Measurements from ENCODE around the gene CEP72.
"Not testable (repeated sequence)": the region's sequence is repeated elsewhere in the genome, so short reads cannot be mapped to it uniquely, and the experiment has no call there.

The CEP72 gene

DNA sequence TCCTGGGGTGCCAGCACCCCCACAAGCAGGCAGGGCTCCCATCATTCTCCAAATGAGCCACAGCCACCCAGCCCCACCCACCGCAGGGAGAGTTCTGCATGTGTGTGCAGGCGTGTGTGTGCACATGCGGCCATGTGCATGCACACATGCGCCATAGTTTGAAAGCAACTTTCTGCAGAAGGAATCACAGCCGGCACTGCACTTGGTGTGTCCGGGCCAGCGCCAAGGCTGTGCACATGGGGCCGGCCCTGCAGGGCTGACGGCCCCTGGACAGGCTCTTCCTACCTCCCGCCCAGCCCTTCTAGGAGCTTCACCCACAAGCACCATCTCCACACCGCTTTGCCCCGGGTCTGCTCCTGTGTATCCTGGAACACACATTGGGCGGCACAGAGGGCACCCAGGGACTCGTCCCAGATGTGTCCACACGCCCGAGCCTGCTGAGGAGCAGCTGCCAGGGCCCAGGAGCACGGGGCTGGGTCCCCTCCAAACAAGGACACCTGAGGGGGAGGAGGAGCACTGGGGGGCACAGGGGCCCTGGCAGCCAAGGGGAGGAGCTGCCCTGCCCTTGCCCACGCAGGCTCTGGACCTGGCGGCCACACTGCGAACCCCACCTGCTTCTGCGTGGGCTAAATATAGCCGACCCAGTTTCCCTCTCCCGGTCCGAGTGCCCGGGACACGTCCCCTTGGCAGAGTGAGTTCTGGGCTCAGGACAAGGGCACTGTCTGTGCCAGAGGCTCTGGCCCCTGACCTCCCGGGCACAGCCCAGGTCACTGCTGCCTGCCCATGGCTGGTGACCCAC lies 61.9 kb downstream of the CEP72 start:
- no peak for DNase-seq

DNA sequence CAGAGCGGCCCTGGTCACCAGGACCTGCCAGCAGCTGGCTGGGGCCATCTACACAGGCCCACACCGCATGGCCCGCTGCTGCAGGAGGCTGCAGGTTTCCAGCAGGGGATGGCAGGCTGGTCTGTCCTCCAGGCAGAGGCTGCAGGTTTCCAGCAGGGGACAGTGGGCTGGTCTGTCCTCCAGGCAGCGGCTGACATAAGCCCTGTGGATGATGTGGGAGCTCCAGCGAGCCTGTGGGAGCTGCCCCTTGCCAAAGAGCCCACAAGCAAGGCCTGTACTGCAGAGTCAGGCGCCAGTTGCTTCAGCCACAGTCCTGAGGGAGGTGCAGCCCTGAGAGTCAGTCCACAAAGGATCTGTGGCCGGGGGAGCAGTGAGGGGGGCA lies 62.5 kb downstream of the CEP72 start:
- DNase-seq: no peak

DNA sequence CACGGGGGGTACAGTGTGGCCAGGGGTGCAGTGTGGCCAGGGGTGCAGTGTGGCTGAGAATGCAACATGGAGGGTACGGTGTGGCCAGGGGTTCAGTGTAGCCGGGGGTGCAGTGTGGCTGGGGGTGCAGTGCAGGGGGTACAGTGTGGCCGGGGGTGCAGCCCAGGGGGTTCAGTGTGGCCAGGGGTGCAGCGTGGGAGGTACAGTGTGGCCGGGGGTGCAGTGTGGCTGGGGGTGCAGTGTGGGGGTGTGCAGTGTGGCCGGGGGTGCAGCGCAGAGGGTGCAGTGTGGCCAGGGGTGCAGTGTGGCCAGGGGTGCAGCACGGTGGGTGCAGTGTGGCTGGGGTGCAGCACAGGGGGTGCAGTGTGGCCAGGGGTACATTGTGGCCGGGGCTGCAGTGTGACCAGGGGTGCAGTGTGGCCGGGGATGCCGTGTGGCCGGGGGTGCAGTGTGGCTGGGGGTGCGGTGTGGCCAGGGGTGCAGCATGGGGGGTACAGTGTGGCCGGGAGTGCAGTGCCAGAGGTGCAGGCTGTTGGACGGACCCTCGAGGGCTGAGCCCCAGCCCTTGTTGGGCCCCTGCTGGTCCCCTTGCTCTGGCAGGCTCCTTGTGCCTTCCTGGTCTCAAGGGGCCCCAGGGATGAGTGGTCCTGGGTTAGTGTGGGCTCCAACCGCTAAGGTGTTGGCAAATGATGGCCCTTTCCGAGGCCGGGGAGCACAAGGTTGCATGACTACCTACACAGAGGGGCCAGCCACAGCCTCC lies 63.2 kb downstream of the CEP72 start:
- no peak for DNase-seq

DNA sequence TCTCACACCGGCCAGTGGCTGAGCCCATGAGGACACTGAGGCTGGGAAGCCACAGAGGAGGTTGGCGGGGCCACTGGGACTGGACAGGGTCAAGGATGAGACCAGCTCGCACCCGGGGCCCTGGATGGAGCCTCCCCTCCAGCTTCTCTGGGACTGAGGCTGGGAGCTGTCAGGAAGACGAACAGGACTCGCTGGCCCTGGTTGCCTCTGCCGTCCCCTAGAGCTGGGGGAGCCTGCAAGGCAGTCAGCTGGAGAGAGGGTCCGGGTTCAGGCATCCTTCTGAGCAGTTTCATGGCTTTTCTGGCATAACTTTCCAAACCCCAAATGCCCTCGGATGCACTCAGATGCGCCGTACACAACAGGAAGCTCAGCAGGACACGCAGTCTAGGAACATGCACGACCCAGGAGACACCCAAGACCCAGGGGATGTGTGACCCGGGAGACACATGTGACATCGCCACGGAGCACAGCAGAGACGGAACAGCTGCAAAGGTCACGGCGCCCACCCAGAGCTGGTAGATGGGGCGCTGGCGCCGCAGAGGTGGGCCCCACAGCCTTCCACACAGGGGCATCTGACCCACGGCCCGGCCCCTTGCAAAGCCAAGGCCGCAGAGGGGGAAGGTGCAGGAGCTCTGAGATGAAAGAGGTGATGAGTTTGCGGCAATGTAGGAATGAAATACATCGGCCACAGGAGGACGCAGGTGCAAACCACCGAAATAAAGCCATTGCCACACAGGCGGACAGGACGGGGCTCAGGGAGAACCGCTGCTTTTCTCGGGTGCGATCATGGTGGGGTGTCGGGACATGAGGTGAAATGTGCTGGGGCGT lies 63.9 kb downstream of the CEP72 start:
- no peak for DNase-seq

DNA sequence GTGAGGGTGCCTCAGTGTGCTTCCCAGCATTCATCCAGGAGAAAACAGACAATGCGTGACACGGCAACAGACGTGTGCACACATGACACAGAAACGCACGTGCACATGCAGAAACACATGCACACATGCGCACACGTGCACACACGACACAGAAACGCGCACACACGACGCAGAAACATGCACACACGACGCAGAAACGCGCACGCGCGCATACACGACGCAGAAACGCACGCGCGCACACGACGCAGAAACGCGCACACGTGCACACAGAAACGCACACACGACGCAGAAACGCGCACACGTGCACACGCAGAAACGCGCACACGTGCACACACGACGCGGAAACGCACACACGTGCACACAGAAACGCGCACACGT lies 64.5 kb downstream of the CEP72 start:
- no peak for DNase-seq

DNA sequence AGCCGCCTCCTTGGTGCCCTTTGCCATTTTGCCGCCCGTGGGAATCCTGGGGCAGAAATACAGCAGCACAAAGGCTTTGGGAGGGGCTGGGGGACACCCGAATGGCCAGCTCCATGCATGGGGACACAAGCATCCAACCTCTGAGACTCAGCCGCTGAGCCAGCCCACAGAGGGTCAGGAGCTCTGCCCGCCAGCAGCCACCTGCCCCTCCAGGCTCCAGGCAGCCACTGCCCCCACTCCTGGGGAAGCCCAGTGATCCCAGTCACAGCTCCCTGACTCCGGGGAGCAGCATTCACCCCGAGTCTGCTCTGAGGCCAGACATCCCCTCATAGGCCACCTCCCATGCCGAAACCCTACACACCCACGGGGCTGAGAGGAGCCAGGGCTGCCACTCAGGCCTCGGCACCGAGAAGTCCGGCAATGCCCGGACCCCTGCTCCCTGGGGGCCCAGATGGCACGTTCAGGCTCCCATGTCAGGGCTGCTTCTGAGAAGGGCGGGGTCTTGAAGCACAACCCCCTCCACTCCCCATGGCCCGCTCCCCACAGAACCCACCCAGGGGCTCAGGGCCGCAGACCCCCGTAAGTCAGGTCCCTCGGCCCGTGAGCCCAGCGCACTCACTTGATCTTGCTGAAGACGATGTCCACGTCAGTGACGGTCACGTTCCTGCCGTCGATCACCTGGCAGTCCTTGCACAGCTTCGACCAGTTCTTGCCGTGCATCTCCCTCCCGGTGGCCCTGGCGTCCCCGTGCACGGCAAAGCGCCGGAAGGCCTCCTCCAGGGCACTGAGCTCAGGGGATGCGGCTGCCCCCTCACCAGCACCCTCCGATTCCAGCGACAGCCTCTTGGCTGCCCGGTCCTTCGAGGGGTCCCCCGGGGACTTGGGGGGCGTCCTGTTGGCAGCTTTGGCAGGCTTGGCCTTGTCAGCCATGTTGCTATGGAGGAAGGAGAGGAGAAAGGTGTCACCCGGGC lies 65.3 kb downstream of the CEP72 start:
- DNase-seq: no peak

DNA sequence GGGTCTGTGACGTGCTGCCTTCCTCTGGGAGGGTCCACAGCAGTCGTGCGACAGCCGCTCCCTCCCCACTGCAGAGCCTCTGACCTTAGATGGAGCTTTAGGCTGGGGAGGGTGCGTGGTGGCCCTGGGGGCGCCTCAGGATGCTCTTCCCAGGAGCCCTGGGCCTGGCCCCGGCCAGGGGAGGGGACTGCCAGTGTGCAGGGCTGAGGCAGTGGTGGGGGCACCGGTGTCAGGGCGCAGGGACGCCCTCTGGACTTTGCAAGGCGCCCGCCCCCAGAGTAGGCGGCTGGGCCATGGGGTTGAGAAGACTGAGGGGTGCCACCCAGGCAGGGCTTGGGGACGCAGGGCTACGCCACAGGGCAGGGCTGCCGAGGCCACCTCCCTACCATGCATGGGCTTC lies 66.4 kb downstream of the CEP72 start:
- DNase-seq: not testable (repeated sequence)

DNA sequence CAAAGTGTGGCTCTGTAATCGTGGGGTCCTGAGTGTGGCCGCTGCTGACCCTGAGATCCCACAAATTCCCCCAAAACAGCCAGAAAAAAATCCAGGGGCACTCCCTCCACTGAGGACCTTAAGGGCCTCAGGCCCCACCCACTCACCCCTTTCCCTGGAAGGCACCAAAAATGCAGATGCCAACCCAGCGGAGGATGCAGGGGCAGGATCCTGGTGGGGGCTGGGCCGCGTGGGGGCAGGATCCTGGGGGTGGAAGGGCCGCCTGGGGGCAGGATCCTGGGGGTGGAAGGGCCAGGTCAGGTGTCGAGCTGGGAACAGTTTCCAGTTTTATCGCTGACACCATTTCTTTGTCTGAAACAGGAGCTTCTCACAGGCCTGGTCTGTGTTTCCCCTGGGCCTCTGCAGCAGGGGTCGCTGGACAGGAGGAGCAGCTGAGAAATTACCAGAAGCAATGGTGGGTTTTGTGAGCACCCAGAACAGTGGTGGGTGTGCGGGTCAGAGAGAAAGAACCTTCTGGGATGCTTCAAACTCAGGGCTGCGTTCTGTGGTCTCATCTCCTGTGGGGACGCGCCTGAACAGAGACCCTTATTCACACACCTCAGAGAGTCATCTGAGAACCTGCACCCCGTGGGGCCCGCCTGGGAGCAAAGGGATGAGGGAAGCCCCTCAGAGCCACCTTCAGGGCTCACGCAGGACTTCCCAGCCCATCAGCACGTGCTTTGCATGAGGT lies 67.2 kb downstream of the CEP72 start:
- not testable (repeated sequence) for DNase-seq

DNA sequence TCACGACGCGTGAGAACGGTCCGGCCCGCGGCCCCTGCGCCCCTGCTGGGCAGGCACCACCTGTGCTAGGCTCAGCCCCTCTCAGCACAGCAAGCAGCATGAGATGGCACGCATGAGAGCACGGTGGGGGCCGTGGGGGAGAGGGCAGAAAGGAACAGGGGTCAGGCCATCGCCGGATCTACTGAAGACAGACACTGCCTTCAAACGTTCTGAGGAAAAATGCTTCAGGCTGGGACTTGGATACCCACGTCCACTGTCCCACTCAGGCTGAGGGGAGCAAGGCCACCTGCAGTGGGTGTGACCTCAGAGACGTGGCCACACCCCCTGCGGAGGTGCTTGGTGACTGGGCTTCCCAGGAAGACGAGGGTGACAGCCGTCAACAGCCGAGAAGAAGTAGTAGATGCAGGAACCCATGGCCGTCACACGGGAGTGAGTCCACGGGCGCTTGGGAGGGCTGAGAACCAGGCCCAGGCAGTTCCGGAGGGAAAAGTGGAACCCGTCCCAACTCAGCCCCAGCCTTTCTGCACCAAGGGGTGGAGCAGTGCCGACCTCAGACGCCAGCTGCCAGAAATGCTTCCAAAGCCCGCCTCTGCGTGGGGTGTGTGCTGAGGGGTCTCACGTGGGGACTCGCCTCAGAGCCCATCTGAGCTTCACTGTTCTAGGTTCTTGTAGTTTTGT lies 68.1 kb downstream of the CEP72 start:
- not testable (repeated sequence) for DNase-seq

DNA sequence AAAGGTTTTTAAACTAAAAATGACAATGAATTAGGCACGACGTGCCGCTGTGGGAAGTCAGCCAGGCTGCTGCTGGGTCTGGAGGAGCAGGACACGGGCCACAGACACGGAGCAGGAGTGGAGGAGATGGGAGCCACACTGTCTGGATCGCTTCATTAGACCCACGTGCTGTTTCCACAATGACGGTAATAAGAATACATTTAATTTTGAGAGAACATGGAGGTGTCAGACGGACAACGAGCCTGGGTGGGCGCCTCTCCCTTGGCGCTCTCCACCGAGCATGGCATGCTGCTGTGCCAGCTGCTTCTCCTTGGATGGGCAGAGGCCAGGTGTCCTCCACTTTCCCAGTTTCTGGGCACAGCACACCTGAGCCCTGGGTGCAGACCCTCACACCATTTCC lies 68.7 kb downstream of the CEP72 start:
- not testable (repeated sequence) for DNase-seq

DNA sequence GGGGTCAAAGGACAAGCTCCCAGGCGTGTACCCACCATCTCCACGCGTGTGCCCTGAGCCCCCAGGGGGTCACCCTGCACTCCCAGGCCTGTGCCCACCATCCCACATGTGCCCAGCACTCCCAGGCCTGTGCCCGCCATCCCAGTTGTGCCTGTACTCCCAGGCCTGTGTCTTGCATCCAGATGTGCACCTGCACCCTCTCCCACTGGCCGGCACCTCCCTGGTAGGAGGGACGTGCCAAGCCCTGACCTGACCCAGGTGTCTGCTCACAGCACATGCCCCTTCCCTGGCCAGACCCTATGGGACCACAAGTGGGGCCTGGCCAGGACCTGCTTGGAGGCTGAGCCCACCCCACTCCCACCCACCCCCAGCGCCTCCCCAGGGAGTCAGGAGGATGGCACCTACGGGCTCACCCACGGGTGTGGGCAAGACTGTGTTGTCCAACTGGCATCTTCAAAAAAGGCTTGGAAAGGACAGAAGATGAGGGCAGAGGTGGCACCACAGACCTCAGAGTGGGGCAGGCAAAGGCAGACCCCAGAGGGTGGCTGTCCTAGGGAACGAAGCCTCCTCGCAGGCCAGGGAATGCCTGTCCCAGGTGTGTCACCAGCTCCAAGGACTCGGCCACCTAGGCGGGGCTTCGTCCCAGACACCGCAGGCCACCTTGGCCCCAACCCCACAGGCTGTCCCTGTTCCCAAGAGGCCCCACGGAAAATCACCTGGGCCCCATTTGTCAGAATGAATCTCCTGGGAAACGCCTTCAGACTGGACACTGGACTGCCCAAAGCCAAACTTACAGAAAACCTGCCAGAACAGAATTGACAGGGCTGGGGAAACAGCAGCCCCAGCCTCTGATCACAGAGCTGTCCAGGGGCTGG lies 69.4 kb downstream of the CEP72 start:
- not testable (repeated sequence) for DNase-seq

DNA sequence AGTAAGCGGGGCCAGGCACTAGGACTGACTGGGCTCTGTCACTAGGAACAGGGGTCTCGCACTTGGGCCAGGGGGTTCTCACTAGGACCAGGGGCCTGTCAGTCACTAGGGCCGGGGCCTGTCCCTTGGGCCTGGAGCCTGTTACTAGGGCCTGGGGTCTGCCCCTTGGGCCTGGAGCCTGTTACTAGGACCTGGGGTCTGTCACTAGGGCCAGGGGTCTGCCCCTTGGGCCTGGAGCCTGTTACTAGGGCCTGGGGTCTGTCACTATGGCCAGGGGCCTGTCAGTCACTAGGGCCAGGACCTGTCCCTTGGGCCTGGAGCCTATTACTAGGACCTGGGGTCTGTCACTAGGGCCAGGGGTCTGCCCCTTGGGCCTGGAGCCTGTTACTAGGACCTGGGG lies 70.1 kb downstream of the CEP72 start:
- not testable (repeated sequence) for DNase-seq

DNA sequence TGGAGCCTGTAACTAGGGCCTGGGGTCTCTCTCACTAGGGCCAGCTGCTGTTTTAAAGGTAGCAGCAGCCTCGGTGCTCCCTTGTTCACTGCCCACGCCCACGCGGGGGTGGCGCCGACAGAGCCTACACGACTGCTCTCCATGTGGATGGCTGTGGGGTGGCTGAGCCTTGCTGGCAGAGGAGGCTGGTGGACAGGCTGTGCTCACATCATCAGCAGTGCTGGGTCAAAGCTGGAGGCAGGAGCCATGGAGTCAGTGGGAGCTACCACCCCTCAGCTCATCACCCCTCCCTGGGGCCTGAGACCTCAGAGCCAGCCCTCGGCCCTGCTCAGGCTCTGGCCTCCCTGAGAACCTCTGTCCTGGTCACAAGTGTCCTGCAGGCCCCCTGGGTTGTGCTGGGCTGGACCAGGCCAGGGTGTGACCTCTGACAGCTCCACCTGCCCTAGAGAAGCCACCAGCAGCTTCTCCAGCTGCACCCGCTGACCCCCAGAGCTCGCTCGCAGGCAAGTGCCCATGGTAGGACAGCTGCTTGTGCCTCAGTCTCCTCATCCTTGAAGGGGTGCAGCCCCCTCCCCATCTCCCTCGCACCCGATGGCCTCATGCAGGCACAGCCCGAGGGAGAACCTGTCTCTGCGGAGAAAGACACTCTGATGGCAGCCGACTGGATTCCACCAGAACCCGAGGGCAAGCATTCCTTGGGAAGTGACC lies 70.7 kb downstream of the CEP72 start:
- not testable (repeated sequence) for DNase-seq

DNA sequence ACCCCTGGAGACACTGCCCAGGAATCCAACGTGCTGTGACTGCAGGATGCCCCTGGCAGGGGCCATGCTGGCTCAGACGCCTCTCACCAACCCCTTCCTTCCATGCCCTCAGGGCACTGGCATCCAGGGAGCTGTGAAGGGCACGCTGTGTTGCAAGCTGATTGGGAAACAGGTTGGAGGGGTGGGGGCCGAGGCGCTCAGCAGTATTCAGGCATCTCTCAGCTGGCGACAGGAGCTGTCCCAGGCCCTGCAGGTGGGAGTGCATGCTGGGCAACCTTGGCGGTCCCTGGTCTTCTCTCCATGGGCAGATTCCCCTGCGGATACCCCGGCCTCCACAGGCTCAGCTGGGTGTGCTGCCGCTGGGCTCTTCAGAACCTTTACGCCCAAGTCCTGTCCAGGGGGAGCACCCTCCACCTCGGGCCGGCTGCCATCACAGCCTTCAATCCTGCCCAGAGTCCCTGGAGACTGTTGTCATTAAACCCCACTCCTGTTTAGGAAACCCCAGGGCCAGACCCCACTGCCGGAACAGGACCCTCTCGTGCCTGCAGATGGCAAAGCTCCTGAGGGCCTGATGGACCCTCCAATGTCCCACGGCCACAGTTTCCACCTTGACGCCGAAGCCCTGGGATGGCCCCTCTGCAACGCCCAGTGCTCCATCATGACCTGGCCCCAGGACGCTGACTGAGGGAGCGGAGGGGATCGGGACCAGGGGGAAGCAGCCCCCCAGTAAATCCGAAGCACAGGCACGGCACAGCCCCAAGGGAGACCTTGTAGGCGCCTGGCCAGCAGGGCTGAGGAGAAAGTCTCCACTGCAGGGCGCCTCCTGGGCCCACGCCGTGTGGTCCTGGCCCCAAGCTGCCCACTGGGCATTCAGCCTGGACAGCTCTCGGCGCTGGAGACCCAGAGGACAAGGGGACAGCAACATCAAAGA lies 71.7 kb downstream of the CEP72 start:
- no peak for DNase-seq

DNA sequence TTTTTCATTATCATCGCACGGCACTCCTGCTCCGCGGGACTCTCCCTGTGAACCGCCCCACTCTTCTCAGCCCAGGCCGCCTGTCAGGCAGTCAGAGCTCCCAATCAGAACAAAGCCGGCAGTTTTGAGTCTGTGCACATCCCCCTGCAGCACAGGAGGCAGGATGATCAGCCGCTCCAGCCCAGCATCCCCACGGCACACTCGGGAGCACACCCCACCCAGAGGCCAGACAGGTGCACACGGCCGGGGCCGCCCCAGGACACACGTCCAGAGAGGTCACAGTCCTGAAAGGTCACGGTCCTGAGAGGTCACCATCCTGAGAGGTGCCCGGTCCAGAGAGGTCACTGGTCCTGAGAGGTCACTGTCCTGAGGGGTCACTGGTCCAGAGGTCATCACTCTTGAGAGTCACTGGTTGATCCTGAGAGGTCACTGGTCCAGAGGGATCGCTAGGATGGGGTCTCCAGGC lies 72.6 kb downstream of the CEP72 start:
- no peak for DNase-seq

DNA sequence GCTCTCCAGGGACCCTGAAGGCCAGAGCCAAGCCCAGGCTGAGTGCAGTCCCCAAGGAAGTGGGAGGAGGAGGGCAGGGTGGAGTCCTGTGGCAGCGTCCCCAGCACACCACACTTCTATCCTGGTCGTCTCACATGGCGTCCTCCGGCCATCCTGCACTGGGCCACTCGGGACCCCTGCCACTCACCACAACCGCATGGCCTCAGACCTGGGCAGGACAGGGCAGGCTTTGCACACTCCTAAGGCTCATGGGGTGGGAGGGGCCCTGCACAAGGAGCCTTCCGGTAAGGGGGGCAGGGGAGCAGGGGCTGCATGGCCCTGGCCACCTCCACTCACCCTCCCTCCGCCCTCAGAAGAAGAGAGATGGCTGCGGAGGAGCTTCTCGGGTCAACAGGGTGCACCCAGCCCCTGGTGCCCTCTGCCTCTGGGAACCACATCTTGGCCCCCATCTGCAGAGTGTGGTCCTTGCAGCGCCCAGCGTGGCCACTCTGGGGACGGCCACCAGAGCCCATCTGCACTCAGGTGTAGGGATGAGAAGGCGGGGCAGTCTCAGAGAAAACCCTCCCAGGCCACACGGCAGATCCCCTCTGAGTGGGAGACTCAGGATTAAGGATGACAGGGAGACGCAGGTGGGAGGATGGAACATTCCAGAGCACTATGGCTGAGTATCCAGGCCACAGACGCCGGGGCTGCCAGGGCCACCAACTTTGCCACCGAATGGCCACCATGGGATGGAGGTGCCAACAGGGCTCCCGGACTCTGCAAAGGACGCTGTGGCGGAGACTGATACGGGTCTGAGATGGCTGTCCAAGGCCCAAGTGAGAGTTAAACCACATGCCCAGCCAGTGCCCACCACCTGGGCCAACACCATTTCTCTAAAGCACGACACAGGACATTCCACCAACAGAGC lies 73.4 kb downstream of the CEP72 start:
- DNase-seq: no peak

DNA sequence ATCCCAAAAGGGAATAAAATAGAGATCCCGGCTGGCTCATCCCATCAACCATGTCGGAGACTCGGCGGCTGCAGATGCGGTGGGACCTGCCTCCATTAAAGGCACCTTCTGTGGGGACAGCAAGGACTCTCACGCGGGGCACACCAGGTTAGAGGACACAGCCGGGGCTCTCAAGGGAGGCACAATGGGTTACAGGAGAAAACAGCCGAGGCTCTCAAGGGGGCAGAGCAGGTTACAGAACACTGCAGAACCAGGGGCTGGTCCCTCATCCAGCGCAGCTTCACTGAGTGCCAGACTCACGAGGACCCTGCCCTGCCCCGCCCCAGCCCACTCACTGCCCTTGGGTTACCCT lies 74.0 kb downstream of the CEP72 start:
- DNase-seq: not testable (repeated sequence)

Data from cerebellar nuclear complex (tissue), 1 donor.